ENCODE data around the gene ATF6. TPM values are rescaled to one million over a fixed set of nuclear protein-coding genes. Genes with fewer than 3 reads are reported as not detected.
A peak's percentile ranks its signal among the peaks of the same experiment; 100 is the strongest.

ATF6 gene
- total RNA-seq, 1 donor from 2014 or later, result 31.3 TPM

GRCh38 chr1:161988413-161988812 lies 222.3 kb downstream of the ATF6 start:
- Histone ChIP-seq H3K9me3 (peaks cover 8% of the 10 kb centered on the region), H3K27ac (no peak overlapping the region), H3K27me3 (ENCODE audit: low read depth) (no peaks in the 10 kb centered on the region), H3K4me1 (peaks cover 15% of the 10 kb centered on the region), H3K36me3 (no peaks in the 10 kb centered on the region), H3K4me3 (no peak overlapping the region)
- intact Hi-C loops (cut with DNase I), result no loop called here
- ATAC-seq (peak in 1 of 2 donors; percentile 30), DNase-seq (no peak)
- TF ChIP-seq CTCF (IDR thresholded peaks at IDR 0.05), result no peak

GRCh38 chr1:161989108-161989507 lies 223.0 kb downstream of the ATF6 start:
- TF ChIP-seq CTCF (IDR thresholded peaks at IDR 0.05), result no peak
- Histone ChIP-seq H3K4me1 (peaks cover 15% of the 10 kb centered on the region), H3K27ac (no peak overlapping the region), H3K4me3 (no peak overlapping the region), H3K36me3 (no peaks in the 10 kb centered on the region), H3K9me3 (peaks cover 8% of the 10 kb centered on the region), H3K27me3 (ENCODE audit: low read depth) (no peaks in the 10 kb centered on the region)
- intact Hi-C loops (cut with DNase I), result no loop called here
- DNase-seq (no peak), ATAC-seq (no peak)

GRCh38 chr1:161989786-161990185 lies 223.7 kb downstream of the ATF6 start:
- Histone ChIP-seq H3K27me3 (ENCODE audit: low read depth) (no peaks in the 10 kb centered on the region), H3K27ac (no peak overlapping the region), H3K36me3 (no peaks in the 10 kb centered on the region), H3K4me3 (no peak overlapping the region), H3K4me1 (peaks cover 15% of the 10 kb centered on the region), H3K9me3 (peaks cover 8% of the 10 kb centered on the region)
- intact Hi-C loops (cut with DNase I), result no loop called here
- TF ChIP-seq CTCF (IDR thresholded peaks at IDR 0.05), result no peak
- ATAC-seq (peak; percentile 55 to 56), DNase-seq (no peak)

DNA sequence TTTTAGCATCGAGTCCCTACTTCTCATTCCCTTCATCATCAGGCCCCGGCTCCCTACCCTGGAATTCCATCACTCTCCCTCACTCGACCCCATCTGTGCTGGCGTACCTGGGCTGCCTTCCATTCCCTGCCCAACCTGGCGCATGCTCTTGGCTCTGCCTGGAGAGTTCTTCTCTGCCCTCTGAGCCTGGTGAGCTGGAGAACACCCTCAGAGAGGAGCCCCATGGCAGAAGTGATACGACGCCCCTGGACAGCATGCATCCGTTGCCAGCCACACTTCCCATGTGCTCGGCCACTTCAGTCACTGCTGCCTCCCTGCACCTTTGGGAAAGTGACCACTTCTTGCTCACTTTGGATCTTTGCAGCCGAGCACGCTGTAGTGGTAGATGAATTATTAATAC lies 227.5 kb downstream of the ATF6 start:
- Histone ChIP-seq H3K27ac (no peak overlapping the region), H3K9me3 (no peaks in the 10 kb centered on the region), H3K36me3 (peaks cover 4% of the 10 kb centered on the region), H3K4me1 (peaks cover 9% of the 10 kb centered on the region), H3K27me3 (ENCODE audit: low read depth) (no peaks in the 10 kb centered on the region), H3K4me3 (no peak overlapping the region)
- intact Hi-C loops (cut with DNase I), result no loop called here
- no peak for TF ChIP-seq CTCF (IDR thresholded peaks at IDR 0.05)
- DNase-seq (no peak), ATAC-seq (no peak)

GRCh38 chr1:161994175-161994668 lies 228.1 kb downstream of the ATF6 start:
- Histone ChIP-seq H3K27ac (no peak overlapping the region), H3K27me3 (ENCODE audit: low read depth) (no peaks in the 10 kb centered on the region), H3K36me3 (peaks cover 4% of the 10 kb centered on the region), H3K9me3 (no peaks in the 10 kb centered on the region), H3K4me1 (peaks cover 6% of the 10 kb centered on the region), H3K4me3 (no peak overlapping the region)
- intact Hi-C loops (cut with DNase I), result no loop called here
- DNase-seq (no peak), ATAC-seq (peak in 1 of 2 donors; percentile 58)
- TF ChIP-seq CTCF (IDR thresholded peaks at IDR 0.05), result no peak

- no peak for TF ChIP-seq CTCF (IDR thresholded peaks at IDR 0.05)
- Histone ChIP-seq H3K27ac (no peak overlapping the region), H3K27me3 (ENCODE audit: low read depth) (no peaks in the 10 kb centered on the region), H3K4me1 (no peaks in the 10 kb centered on the region), H3K9me3 (no peaks in the 10 kb centered on the region), H3K36me3 (peaks cover 4% of the 10 kb centered on the region), H3K4me3 (no peak overlapping the region)
- ATAC-seq (no peak), DNase-seq (no peak)
- intact Hi-C loops (cut with DNase I), result no loop called here
Observed at GRCh38 chr1:161997152-161997551, 231.0 kb downstream of the ATF6 start.
